SJSA1 (cell line): ENCODE measurements around the gene POU3F2. TPM values are rescaled to one million over a fixed set of nuclear protein-coding genes. Genes with fewer than 3 reads are reported as not detected.
A peak's percentile ranks its signal among the peaks of the same experiment; 100 is the strongest.

Experiments
- DNase-seq, 2 experiments: peaks; one replicate each; pipeline ENCODE4 v3.0.0-alpha.2; 2015 to 2020; ENCODE audit warnings: low spot score in 2 of 2, low read depth in 1 of 2
- H3K27ac ChIP-seq: fragments of 250-450 bp; sonication (Bioruptor Pico); 2 replicates; pipeline ENCODE4 v1.5.1; 2020; ENCODE audit warnings: mild to moderate bottlenecking, moderate library complexity
- H3K27me3 ChIP-seq: fragments of 250-450 bp; sonication (Bioruptor Pico); replicated peaks from 2 replicates; pipeline ENCODE4 v1.5.1; 2020; ENCODE audit warnings: mild to moderate bottlenecking, moderate library complexity
- H3K36me3 ChIP-seq: fragments of 250-450 bp; sonication (Bioruptor Pico); 2 replicates; pipeline ENCODE4 v1.5.1; 2020; ENCODE audit warnings: mild to moderate bottlenecking
- H3K4me1 ChIP-seq: fragments of 250-450 bp; sonication (Bioruptor Pico); replicated peaks from 2 replicates; pipeline ENCODE4 v1.6.1; 2021; ENCODE audit warnings: mild to moderate bottlenecking
- H3K4me3 ChIP-seq: fragments of 250-450 bp; sonication (Bioruptor Pico); 2 replicates; pipeline ENCODE4 v1.5.1; 2020; ENCODE audit warnings: mild to moderate bottlenecking
- H3K9me3 ChIP-seq: fragments of 250-450 bp; sonication (Bioruptor Pico); replicated peaks from 2 replicates; pipeline ENCODE4 v1.5.1; 2020; ENCODE audit warnings: mild to moderate bottlenecking
- total RNA-seq: library from RNA; depleted of rRNA; stranded (reverse); fragments of >200 nt; shearing (Covaris generic); gene quantifications from 2 replicates; pipeline ENCODE4 v1.2.3, GENCODE V29; 2014; rRNA removed

Gene POU3F2
- not detected in 2 replicates for total RNA-seq

DNA sequence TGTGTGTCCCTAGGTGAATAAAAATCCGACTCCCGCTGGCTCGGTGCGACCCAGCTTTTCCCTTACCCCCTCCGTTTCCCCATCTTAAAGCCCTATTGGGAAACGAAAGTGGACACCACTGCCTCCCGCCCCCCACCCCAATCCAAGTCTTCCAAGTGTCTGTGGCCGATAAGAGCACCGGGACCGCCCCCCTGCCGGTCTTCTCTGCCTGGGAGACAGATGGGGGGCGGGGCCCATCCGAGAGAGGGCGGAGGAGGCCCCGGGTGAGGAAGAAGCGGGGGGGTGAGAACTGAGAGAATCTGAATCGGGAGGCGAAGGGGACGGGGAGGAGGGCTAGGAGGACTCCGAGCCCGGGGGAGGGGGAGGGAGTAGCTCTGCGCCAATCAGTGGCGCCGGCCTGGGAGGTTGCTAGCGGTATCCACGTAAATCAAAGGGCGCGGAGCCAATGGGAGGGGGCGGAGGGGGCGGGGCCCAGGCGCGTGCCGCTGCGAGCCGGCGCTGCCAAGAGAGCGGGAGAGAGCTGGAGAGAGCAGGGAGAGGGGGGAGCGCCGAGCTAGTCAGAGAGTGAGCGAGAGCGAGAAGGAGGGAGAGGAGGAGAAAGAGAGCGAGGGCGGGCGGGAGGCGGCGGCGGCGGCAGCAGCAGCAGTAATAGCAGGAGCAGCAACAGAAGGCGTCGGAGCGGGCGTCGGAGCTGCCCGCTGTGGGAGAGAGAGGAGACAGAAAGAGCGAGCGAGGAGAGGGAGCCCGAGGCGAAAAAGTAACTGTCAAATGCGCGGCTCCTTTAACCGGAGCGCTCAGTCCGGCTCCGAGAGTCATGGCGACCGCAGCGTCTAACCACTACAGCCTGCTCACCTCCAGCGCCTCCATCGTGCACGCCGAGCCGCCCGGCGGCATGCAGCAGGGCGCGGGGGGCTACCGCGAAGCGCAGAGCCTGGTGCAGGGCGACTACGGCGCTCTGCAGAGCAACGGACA lies at the start of gene POU3F2:
POU3F2 (plus strand) TSS at position 515 of the 972 bp plus-strand sequence; CDS start at position 815, 300 bp downstream.
- peaks cover 41% of the 10 kb centered on the region for H3K4me1 ChIP-seq
- DNase-seq: peak; percentile 34 to 78
- H3K4me3 ChIP-seq: peak within 1 kb of the TSS; percentile 32
- H3K9me3 ChIP-seq: no peaks in the 10 kb centered on the region
- H3K27me3 ChIP-seq: peaks cover 95% of the 10 kb centered on the region
- no peaks in the 10 kb centered on the region for H3K36me3 ChIP-seq
- no peak within 1 kb of the TSS for H3K27ac ChIP-seq

DNA sequence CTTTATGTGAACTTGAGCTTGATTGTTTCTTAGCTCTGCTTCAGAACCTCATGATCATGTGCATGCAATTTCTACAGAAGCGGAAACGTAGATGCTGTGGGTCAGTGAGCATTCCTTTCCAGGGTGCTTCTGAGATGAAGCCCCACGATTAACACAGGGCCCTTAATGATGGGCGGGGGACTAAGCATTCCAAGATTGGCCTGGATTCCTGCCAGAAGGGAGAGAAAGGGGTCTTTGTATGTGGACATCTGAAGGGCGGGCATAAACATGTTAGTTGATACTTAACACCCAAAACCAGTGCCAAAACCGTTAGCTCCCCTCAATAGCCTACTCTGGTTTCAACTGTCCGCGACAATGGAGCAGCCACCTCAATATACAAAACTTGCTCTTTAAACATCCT lies 46.9 kb upstream of the POU3F2 start:
- Histone ChIP-seq H3K27me3 (peaks cover 11% of the 10 kb centered on the region), H3K27ac (no peak overlapping the region), H3K4me3 (no peak overlapping the region), H3K4me1 (no peaks in the 10 kb centered on the region), H3K36me3 (no peaks in the 10 kb centered on the region), H3K9me3 (no peaks in the 10 kb centered on the region; the same call in 1 of the 2 replicates)
- DNase-seq: no peak

GRCh38 chr6:98787961-98788360 lies 46.4 kb upstream of the POU3F2 start:
- Histone ChIP-seq H3K27me3 (peaks cover 11% of the 10 kb centered on the region), H3K4me3 (no peak overlapping the region), H3K27ac (no peak overlapping the region), H3K9me3 (no peaks in the 10 kb centered on the region; the same call in 1 of the 2 replicates), H3K4me1 (no peaks in the 10 kb centered on the region), H3K36me3 (no peaks in the 10 kb centered on the region)
- DNase-seq: no peak

DNA sequence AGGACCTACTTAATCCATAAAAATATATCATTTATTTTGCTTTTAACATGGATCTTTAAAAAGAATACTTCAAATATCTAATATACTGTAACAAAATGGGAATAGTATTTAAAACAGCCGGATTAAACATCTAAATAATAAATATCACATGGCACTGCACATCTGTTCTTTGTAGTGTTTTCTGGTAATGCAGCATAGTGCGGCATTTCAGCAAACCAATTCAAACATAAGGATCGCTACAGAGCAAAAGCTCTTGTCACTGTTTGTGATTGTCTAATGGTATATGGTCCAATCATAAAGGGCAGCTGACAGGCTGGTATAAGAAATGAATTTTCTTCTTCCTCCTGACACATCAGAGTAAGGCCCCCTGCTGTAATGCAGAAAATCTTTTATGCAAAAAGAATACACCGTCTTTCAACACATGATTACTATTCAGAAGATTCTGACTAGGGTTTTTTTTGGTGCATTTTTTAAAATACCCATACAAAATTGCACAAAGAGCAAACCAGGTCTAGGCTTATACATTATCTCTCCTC lies 40.0 kb upstream of the POU3F2 start:
- H3K4me3 ChIP-seq: no peak overlapping the region
- H3K4me1 ChIP-seq: no peaks in the 10 kb centered on the region
- peaks cover 3% of the 10 kb centered on the region; the same call in 1 of the 2 replicates for H3K27me3 ChIP-seq
- no peaks in the 10 kb centered on the region for H3K9me3 ChIP-seq
- H3K36me3 ChIP-seq: no peaks in the 10 kb centered on the region
- no peak overlapping the region for H3K27ac ChIP-seq
- DNase-seq: no peak

DNA sequence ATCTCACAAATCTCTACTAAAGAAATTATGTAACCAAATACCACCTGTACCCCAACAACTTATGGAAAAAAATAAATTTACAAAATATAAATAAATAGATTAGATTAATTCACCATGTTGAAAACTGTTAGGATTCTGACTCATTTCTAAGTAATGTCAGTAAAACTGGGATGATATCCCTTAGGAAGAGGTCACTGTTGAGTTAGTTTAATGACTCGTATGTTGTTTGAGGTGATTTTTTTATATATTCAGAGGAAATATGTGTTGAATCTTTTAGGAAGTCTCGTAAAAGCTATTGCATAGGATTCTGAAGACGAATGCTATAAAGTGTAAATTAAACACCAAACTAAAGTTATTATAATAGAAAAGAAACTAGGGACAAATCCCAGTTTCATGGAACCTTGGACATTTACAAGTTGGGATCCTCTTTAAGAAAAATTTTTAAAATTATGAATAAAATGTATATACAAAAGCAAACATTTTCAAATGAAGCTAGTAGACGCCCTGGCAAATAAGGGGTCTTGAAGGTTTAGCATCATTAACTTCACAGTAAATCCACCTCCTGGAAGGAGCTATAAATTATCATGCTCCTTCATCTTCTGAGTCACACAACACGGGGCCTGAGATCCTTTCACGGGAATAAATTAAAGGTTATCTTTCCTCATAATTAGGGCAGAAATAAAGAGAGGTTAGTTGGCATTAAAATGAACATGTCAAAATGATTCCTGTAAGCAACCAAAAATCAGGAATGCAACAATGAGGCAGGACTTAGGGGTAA lies 37.0 kb upstream of the POU3F2 start:
- H3K9me3 ChIP-seq: no peaks in the 10 kb centered on the region
- H3K4me3 ChIP-seq: no peak overlapping the region
- no peaks in the 10 kb centered on the region for H3K4me1 ChIP-seq
- DNase-seq: no peak
- no peak overlapping the region for H3K27ac ChIP-seq
- H3K27me3 ChIP-seq: peaks cover 4% of the 10 kb centered on the region; the same call in 1 of the 2 replicates
- no peaks in the 10 kb centered on the region for H3K36me3 ChIP-seq

DNA sequence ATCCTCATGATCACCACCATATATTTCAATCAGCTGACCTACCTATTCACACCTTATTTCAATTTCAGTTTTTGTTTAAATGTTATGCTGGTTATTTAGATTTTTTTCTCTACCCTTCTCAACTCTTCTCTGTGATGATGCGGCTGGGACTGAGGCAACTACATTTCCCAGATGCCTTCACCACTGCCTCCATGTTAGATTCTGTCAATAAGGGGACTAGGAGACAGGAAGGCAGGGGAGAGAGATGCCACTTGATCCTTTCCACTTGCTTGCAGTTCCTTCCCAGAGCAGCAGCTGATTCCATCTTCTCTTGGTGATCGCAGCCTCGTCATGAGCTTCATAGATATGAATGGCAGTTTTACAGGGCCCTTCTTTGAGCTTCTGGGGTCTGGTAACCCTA lies 33.5 kb upstream of the POU3F2 start:
- Histone ChIP-seq H3K4me1 (no peaks in the 10 kb centered on the region), H3K9me3 (no peaks in the 10 kb centered on the region), H3K27ac (no peak overlapping the region), H3K27me3 (peaks cover 5% of the 10 kb centered on the region; the same call in 1 of the 2 replicates), H3K4me3 (no peak overlapping the region), H3K36me3 (no peaks in the 10 kb centered on the region)
- DNase-seq: no peak

- no peaks in the 10 kb centered on the region for H3K36me3 ChIP-seq
- DNase-seq: no peak
- no peak overlapping the region for H3K27ac ChIP-seq
- H3K27me3 ChIP-seq: 0 out of 2 replicates have a peak, but pooled peaks cover 3% of the 10 kb centered on the region
- H3K4me1 ChIP-seq: no peaks in the 10 kb centered on the region
- no peaks in the 10 kb centered on the region for H3K9me3 ChIP-seq
- H3K4me3 ChIP-seq: no peak overlapping the region
Measured at GRCh38 chr6:98808541-98809210, 25.7 kb upstream of the POU3F2 start.

DNA sequence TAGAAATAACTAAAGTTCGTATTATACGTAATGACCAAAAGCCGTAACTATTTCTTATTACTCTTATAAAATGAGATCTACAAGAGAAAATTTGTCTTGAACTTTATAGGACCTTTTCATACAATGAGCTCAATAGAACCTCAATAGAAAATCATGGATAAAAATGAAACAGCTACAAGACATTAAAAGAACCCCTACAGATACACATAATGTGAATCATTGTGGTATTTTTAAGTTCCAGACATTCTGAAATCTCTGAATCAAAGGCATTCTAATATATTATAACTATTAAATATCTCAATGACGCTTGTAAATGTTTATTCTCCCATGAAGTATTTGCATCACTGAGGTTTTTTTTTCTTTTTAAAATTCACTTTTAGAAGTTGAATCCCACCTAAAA lies 22.2 kb upstream of the POU3F2 start:
- Histone ChIP-seq H3K27me3 (0 out of 2 replicates have a peak, but pooled peaks cover 3% of the 10 kb centered on the region), H3K4me1 (no peaks in the 10 kb centered on the region), H3K36me3 (no peaks in the 10 kb centered on the region), H3K4me3 (no peak overlapping the region), H3K9me3 (no peaks in the 10 kb centered on the region), H3K27ac (no peak overlapping the region)
- no peak for DNase-seq

GRCh38 chr6:98816799-98817198 lies 17.6 kb upstream of the POU3F2 start:
- H3K27ac ChIP-seq: no peak overlapping the region

DNA sequence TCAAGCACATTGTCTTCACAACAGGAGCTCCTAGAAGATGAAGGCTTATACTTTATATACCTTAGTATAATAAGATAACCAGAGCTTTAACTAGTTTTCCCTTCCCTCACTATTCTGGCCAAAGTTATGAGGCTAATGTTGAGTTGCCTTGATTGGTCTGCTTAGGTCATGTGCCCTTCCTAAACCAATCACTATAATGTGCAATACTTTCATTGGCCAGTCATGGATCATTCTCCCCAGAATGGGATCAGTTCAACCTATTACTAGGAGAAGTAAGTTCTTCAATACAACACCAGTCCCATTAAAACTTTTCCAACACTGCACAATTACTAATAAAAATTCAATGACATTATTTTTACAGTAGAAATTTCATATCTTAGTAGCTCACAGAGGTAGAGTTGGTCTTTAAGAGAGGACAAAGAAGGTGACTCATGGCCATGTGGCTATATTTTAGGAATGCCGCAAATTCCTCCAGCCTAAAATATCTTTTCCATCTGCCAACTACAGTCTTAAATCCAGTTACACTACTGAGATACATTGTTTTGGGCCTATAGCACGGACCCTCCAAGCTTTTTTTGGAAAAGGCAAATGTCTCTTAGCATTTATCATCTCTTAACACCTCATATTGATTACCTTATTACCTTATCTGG lies 12.5 kb upstream of the POU3F2 start:
- no peak for DNase-seq
- peaks cover 57% of the 10 kb centered on the region for H3K27me3 ChIP-seq
- no peaks in the 10 kb centered on the region for H3K36me3 ChIP-seq
- no peak overlapping the region for H3K4me3 ChIP-seq
- H3K4me1 ChIP-seq: 0 out of 2 replicates have a peak, but pooled peaks cover 6% of the 10 kb centered on the region
- no peaks in the 10 kb centered on the region; the same call in 1 of the 2 replicates for H3K9me3 ChIP-seq
- H3K27ac ChIP-seq: no peak overlapping the region

More at GRCh38 chr6:98816799-98817198, 17.6 kb upstream of the POU3F2 start:
- H3K4me1 ChIP-seq: 0 out of 2 replicates have a peak, but pooled peaks cover 1% of the 10 kb centered on the region
- H3K9me3 ChIP-seq: no peaks in the 10 kb centered on the region; the same call in 1 of the 2 replicates
- no peak overlapping the region for H3K4me3 ChIP-seq
- no peak for DNase-seq
- peaks cover 13% of the 10 kb centered on the region for H3K27me3 ChIP-seq
- H3K36me3 ChIP-seq: no peaks in the 10 kb centered on the region

DNA sequence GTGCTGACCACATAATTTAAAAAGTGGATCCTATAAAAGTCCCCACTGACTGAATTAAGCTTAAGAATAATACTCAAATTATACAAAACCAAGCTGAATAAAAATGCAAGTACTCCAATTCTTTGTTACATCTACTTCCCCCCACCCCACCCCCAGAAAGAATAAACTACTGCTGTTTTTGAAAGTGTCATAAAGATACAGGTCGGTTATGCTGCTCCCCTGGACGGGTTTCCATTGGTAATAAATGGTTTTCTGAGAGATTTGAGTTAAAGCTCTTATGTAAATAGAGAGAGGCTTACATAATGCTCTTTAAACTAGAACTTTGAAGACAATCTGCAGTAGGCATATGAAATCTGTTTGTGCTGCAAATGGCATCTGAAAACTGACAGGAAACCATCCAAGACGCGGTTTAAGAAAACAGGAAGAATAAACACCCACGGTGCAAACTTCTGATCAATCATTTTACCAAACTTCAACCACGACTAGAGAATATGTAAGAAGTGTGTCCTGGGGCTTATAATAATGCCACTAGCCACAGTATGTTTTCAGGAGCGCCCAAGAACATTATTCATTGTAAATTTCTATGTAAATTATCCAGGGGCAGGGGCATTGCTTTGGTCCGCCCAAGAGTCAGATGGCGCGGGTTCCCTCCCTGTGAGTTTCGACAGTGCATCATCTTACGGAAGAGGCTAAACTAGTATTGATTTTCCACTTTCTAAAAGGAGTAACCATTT lies 10.8 kb upstream of the POU3F2 start:
- H3K4me3 ChIP-seq: no peak overlapping the region
- H3K27ac ChIP-seq: no peak overlapping the region
- no peak for DNase-seq
- 0 out of 2 replicates have a peak, but pooled peaks cover 6% of the 10 kb centered on the region for H3K4me1 ChIP-seq
- peaks cover 72% of the 10 kb centered on the region for H3K27me3 ChIP-seq
- no peaks in the 10 kb centered on the region for H3K36me3 ChIP-seq
- H3K9me3 ChIP-seq: no peaks in the 10 kb centered on the region; the same call in 1 of the 2 replicates
